ENCODE data around the gene PAM16. TPM values are rescaled to one million over a fixed set of nuclear protein-coding genes. Genes with fewer than 3 reads are reported as not detected.
A peak's percentile ranks its signal among the peaks of the same experiment; 100 is the strongest.

PAM16 gene
- total and polyA plus RNA-seq, 4 donors, result 23.0 to 183 (median 58.7) TPM

DNA sequence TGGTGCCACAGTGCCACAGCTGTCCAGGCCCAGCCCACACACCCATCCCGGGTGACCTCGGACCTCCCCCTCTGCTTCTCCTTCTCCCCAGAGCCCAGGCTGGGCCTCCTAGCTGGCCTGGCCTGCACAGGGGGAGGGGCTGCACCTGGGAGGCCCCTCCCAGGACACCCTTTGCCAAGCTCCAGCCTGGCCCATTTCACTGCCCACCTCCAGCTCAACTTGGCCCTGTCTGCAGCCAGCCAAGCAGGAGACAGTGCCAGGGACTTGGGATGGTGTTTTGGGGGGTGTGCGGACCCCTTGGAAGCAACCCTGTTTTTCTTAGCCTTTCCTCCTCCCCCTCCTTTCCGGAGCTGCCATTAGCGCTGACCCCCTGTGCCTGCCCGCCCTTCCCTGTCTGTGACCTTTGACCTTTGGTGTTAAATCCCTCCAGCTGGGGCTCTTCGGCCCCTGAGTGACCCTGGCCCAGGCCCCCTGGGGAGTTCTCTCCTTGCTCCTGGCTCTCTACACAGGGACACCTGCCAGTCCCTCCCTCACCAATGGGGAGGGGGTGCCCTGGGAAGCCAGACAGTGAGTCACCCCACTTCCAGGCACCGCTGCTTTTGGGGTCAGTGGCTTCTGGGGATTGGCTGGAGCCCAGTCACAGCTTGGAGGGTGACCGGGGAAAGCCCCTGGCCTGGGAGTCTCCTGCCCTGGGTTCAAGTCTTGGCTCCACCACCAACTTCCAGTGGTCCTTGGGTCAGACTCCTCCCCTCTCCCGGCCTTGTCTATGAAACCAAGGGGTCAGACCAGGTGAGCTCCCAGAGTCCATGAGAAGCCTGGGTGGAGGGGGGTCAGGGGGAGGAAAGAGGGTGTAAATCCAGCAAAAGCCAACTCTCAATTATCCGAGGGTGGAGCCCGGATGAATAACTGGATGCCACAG is 33.3 kb downstream of the PAM16 start:
- Histone ChIP-seq H3K4me1 (ENCODE audit: control insufficient read depth in 5 of 5, insufficient read depth in 5 of 5, low read length in 5 of 5) (peaks cover 6 to 56% (median 48%) of the 10 kb centered on the region in 5 donors), H3K36me3 (ENCODE audit: control insufficient read depth in 4 of 4, insufficient read depth in 4 of 4, low read length in 4 of 4) (no peaks in the 10 kb centered on the region), H3K27me3 (ENCODE audit: control insufficient read depth in 3 of 3, insufficient read depth in 3 of 3, low read length in 2 of 3) (no peaks in the 10 kb centered on the region), H3K27ac (ENCODE audit: low read depth in 1 of 2, low read length in 1 of 2) (peak overlapping the region; percentile 79 to 94), H3K9me3 (ENCODE audit: control insufficient read depth in 4 of 4, insufficient read depth in 3 of 4, low read length in 3 of 4) (no peaks in the 10 kb centered on the region), H3K9ac (ENCODE audit: insufficient read depth in 1 of 2, low read length in 2 of 2) (no peak overlapping the region), H3K4me3 (no peak overlapping the region)
- ATAC-seq (ENCODE audit: insufficient read depth, low FRiP score) (no peak), DNase-seq (peak in 2 of 3 donors; percentile 43 to 50)
- TF ChIP-seq, protein P1, sequence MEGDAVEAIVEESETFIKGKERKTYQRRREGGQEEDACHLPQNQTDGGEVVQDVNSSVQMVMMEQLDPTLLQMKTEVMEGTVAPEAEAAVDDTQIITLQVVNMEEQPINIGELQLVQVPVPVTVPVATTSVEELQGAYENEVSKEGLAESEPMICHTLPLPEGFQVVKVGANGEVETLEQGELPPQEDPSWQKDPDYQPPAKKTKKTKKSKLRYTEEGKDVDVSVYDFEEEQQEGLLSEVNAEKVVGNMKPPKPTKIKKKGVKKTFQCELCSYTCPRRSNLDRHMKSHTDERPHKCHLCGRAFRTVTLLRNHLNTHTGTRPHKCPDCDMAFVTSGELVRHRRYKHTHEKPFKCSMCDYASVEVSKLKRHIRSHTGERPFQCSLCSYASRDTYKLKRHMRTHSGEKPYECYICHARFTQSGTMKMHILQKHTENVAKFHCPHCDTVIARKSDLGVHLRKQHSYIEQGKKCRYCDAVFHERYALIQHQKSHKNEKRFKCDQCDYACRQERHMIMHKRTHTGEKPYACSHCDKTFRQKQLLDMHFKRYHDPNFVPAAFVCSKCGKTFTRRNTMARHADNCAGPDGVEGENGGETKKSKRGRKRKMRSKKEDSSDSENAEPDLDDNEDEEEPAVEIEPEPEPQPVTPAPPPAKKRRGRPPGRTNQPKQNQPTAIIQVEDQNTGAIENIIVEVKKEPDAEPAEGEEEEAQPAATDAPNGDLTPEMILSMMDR (IDR thresholded peaks at IDR 0.05; ENCODE audit: control extremely low read depth, extremely low read depth), result no peak
- WGBS, 2 donors, result 41 to 63% methylated on average over 8 to 12 of the region's 12 CpGs

DNA sequence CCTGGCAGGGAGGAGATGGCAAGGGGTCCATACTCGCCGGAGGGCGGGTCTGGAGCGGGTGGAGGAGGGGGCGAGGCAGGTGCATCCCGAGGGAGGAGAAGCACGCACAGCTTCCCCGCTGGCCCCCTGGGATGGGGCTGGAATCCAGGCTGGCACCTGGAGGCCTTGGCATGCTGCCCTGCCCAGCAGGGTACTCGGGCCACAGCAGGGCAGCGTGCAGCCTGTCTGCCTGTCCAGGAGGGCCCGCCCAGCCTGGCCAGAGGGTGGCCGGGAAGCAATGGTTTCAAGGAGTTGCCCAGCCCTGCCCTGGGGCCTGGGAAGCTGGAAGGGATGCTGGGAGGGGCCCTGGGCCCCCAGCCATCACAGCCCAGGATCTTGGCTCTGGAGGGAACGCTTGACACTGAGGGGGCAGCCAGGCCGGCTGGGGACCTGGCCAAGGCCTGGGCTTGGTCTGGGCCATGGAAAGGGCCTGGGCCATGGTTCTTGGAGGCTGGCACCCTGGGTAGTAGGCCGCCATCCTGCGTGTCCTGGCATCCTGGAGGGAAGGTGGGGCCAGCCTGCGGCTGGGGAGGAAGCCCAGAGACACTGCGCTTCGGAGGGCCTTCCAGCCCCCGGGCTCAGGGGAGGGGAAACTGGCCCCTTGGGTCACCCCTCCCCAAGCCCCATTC is 34.1 kb downstream of the PAM16 start:
- Histone ChIP-seq H3K9ac (ENCODE audit: insufficient read depth in 1 of 2, low read length in 2 of 2) (no peak overlapping the region), H3K4me1 (ENCODE audit: control insufficient read depth in 5 of 5, insufficient read depth in 5 of 5, low read length in 5 of 5) (peaks cover 6 to 56% (median 48%) of the 10 kb centered on the region in 5 donors), H3K27ac (ENCODE audit: low read depth in 1 of 2, low read length in 1 of 2) (peak overlapping the region; percentile 79 to 94), H3K36me3 (ENCODE audit: control insufficient read depth in 4 of 4, insufficient read depth in 4 of 4, low read length in 4 of 4) (no peaks in the 10 kb centered on the region), H3K27me3 (ENCODE audit: control insufficient read depth in 3 of 3, insufficient read depth in 3 of 3, low read length in 2 of 3) (no peaks in the 10 kb centered on the region), H3K9me3 (ENCODE audit: control insufficient read depth in 4 of 4, insufficient read depth in 3 of 4, low read length in 3 of 4) (no peaks in the 10 kb centered on the region), H3K4me3 (peak overlapping the region; percentile 78)
- TF ChIP-seq, protein P1 (IDR thresholded peaks at IDR 0.05; ENCODE audit: control extremely low read depth, extremely low read depth), result no peak
- ATAC-seq (ENCODE audit: insufficient read depth, low FRiP score), result peak; percentile 19
- peak in 1 of 3 donors; percentile 46 for DNase-seq
- 25 to 75% methylated on average over 16 to 20 of the region's 20 CpGs for WGBS, 2 donors

DNA sequence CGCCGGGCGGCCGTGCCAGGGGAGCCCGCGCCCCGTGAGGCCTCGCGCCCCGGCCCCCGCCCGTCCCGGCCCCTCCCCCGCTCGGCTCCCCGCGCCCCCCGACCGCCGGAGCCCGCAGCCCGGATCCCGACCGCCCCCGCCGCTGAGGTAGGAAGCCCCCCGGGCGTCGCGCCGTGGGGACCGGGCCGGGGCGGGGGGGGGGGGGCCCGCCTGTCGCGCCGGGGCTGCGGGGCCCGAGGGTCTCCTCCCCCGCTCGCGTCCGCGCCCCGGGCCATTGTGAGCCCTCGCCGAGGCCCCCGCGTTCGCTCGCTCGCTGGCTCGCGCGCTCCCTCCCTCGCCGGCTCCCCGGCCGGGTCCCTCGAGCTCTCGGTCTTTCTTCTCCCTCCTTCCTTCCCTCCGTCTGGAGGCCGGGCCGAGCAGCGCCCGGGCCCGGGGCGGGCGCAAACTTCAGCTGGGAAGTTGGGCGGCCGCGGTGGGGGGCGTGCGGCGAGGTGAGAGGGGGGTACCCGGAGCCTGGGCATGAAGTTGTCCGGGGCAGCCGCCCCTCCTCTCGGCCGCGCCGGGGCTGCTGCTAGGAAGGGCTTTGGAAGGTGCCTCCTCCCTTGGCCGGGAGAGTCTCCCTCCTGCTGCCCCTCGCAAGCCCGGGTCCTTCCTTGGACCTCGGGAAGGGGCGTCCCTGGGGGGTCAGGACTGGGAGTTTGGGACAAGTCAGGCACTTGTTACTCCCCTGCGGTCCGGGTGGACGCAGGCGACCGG is 34.8 kb downstream of the PAM16 start:
- Histone ChIP-seq H3K4me3 (peak overlapping the region; percentile 78), H3K9me3 (ENCODE audit: control insufficient read depth in 4 of 4, insufficient read depth in 3 of 4, low read length in 3 of 4) (no peaks in the 10 kb centered on the region), H3K27me3 (ENCODE audit: control insufficient read depth in 3 of 3, insufficient read depth in 3 of 3, low read length in 2 of 3) (no peaks in the 10 kb centered on the region), H3K36me3 (ENCODE audit: control insufficient read depth in 4 of 4, insufficient read depth in 4 of 4, low read length in 4 of 4) (no peaks in the 10 kb centered on the region), H3K4me1 (ENCODE audit: control insufficient read depth in 5 of 5, insufficient read depth in 5 of 5, low read length in 5 of 5) (peaks cover 6 to 54% (median 45%) of the 10 kb centered on the region in 5 donors), H3K9ac (ENCODE audit: insufficient read depth in 1 of 2, low read length in 2 of 2) (no peak overlapping the region), H3K27ac (ENCODE audit: low read depth in 1 of 2, low read length in 1 of 2) (peak overlapping the region; percentile 79 to 94)
- TF ChIP-seq, protein P1 (IDR thresholded peaks at IDR 0.05; ENCODE audit: control extremely low read depth, extremely low read depth), result no peak
- WGBS, 2 donors, result 2 to 29% methylated on average over 15 to 84 of the region's 93 CpGs
- peak in 2 of 3 donors; percentile 43 to 49 for DNase-seq
- ATAC-seq (ENCODE audit: insufficient read depth, low FRiP score), result no peak

All from lung (tissue), 12 donors.